ENCODE results near the gene GALNTL6.
"Not testable (repeated sequence)": the region's sequence is repeated elsewhere in the genome, so short reads cannot be mapped to it uniquely, and the experiment has no call there.

Gene GALNTL6

GRCh38 chr4:172962564-172963353 is 1149.6 kb downstream of the GALNTL6 start:
- no peak for DNase-seq

DNA sequence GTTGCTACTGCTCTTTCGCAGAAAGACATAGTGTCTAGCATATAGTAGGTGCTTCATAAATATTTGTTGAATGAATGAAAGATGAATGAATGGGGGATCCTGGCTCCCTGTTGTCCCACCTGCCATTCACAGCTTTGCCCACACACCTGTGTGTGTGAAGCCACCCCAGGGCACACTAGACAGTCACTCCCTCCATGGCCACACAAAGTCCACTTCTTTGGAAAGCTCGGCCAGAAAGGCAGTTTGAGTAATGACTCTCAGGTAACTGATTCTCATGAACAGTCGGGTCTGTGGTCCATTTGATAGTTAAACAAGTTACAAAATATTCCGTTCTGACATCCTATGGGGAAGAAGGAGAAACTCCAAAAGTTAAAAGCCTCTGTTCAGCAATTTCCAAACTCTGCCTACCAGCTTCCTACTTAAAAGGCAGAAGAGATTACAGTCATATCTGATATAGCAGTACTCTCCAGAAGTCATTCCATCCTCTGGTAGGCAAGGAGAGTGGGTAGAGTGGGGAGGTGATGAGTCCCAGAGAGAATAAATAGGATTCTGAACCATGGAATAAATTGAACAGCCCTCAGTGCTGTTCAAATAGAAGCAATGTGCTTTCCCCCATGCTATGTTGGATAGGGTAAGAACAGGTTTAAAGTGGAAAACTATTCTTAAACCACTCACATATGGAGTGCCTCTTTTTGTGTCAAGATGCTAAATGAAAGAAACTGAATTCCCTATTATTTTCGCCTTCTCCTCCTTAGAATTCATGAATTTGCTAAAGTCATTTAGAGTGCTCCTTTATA is 1150.5 kb downstream of the GALNTL6 start:
- no peak for DNase-seq

- not testable (repeated sequence) for DNase-seq
Measured at GRCh38 chr4:172970189-172970588, 1157.0 kb downstream of the GALNTL6 start.

GRCh38 chr4:172974586-172974985 is 1161.4 kb downstream of the GALNTL6 start:
- no peak for DNase-seq

- no peak for DNase-seq
Measured at GRCh38 chr4:172975651-172976229, 1162.5 kb downstream of the GALNTL6 start.

- not testable (repeated sequence) for DNase-seq
Measured at GRCh38 chr4:172977491-172978041, 1164.4 kb downstream of the GALNTL6 start.

DNA sequence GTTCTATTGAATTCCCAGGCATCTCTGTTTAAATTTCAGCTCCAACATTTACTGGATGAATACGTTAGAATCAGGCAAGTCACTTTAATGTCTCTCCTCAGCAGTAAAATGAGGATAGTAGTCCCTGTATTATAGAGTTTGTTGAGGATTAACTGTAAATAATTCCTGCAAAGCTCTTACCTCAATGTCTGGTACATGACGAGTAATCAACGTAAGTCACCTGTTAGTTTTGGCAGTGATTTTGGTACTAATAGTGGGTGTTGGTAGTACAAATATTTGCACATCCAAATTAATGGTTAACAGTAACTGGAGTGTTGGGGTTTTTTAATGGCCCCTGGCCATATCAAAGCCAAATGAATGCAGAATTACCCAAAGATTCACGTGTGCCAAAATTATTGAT is 1165.6 kb downstream of the GALNTL6 start:
- no peak for DNase-seq

DNA sequence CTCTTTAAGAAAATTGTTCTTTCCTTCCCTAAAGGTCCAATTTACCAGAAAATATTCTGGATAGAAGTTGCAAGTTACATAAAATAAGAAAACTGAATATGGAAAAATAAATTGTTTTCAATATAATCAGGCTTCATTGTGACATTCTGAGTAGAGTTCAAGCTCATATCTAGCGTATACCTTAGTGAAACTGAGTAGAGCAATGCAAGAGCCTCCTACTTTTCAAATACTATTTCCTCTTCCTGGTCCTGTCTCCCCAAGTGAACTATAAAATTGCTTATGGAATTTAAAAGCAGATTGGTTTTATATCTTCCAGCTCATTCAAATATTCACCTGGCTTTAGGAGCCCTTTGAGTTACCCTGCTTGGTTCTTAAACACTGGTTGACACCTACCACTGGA is 1166.1 kb downstream of the GALNTL6 start:
- no peak for DNase-seq

DNA sequence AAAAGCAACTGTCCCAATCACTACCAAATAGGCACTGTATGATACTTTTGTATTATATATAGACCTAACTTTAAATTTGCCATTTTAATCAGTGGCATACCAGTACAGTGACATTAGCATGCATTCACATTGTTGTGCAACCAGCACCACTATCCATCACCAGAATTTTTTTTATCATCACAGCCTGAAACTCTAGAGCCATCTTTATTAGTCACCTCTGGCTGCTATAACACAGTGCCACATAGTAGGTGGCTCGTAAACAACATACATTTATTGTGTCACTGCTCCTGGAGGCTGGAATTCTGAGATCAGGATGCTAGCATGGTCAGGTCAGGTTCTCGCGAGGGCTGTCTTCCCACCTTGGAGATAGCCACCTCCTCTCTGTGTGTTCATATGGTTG is 1167.0 kb downstream of the GALNTL6 start:
- DNase-seq = no peak

DNA sequence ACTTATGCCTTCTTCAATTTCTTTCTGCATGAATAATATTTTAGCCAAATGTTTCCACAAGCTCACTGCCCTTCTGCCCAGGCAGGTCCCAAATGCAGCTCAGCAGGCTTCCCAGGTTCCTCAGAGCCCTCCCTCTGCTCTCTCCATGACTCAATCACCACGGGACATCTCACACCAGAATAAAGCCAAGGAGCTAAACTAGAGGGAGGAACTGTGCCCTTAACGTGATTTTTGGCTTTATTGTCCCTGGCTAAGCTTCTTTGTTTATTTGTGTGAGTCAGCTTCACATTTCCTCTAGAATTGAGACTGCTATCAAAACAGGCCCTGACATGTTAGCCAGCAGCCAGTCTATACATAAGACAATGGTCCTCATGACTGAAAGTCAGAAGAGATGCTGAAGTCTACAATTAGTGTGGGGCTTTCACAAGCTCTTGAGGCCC is 1169.0 kb downstream of the GALNTL6 start:
- no peak for DNase-seq

DNA sequence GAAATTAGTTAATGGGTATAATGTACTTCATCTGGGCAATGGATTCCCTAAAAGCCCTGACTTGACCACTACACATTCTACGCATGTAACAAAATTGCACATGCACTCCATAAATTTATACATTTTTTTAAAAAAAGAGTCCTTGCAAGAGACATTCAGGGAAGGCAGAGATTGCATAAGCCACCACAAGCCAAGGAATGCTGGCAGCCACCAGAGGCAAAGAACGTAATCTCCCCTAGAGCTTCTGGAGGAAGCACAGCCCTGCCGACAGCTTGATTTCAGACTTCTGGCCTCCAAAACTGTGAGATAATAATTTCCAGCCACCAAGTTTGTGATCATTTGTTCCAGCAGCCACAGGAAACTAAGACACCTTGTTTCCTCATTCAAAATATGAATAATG is 1169.8 kb downstream of the GALNTL6 start:
- no peak for DNase-seq

GRCh38 chr4:172983631-172984030 is 1170.4 kb downstream of the GALNTL6 start:
- no peak for DNase-seq

GRCh38 chr4:172985552-172985951 is 1172.3 kb downstream of the GALNTL6 start:
- no peak for DNase-seq

GRCh38 chr4:172986114-172986513 is 1172.9 kb downstream of the GALNTL6 start:
- DNase-seq = no peak

DNA sequence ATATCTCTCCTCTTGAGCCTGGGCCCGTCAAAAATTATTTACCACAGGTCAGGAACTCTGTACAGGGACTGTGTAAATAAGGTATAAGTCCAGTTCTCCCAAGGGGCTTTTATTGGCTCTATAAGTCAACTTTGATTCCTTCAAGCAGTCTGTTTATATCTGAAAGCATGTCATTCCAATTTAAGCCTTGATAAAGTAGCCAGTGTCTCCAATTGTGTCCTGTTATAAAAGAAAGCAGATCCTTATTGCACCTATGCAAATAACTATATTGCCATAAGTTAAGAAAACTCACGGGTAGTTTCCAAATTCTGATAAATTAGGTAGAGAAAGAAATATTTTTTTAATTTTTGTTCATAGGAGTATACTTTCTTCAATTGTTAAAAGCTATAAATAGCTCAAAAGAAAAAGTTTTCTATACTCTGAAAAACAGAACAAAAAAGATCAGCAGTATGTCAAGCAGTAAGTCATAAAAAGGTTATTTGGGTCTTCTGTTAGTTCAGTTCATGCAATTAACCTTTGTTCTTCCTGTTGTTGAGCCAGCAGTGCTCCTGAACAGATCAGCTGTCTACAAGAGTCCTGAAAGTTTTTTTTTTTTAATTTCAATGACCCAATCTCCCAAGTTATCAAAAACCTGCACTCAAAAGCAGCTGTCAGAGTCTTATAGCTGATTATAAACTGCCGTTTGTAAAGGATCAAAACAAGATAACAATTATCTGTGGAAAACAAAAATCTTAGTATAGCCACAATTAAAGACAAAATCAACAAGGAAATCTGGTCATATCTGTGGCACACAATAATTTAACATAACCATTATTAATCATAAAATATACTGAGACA is 1177.0 kb downstream of the GALNTL6 start:
- no peak for DNase-seq

DNA sequence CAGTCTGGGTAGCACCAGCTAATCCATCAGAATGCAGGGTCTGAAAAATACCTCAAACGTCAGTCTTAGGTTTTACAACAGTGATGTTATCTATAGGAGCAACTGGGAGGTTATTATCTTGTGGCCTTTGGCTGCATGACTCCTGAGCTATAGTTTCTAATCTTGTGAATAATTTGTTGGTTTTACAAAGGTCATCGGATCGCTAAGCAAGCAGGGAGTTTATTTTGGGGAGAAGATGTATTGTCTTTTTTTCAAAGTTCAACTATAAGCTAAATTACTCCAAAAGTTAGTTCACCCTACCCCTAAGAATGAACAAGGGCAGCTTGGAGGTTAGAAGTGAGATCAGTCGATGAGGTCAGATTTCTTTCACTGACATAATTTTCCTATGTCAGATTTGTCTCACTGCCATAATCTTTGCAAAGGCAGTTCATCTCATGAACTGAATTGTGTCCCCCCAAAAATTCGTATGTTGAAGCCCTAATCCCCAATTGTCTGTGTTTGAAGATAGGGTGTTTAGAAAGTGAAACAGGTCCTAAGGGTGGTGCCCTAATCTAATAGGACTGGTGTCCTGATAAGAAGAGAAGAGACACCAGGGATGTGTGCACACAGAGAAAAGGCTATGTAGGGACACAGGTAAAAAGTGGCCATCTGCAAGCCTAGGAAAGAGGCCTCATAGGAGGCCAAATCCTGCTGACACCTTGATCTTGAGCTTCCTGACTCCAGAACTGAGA is 1179.6 kb downstream of the GALNTL6 start:
- no peak for DNase-seq

- no peak for DNase-seq
Measured at GRCh38 chr4:172995161-172995560, 1182.0 kb downstream of the GALNTL6 start.

DNA sequence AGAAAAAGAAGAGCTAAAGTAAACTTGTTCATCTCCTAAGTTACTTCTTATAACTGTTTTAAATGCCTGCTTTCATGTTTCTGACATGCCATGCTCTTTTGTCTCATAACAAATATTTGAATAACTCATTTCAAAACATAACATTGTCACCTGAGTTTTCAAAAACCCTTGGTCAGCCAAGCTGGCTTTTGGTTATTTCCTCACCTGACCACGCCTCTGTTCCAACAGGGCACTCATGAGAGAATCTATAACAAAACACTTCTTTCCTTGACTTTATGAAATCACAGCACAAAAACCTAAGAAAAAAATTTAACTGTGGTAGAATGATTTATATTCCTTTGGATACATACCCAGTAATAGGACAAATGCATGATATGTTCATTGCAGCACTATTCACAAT is 1182.5 kb downstream of the GALNTL6 start:
- DNase-seq = no peak

DNA sequence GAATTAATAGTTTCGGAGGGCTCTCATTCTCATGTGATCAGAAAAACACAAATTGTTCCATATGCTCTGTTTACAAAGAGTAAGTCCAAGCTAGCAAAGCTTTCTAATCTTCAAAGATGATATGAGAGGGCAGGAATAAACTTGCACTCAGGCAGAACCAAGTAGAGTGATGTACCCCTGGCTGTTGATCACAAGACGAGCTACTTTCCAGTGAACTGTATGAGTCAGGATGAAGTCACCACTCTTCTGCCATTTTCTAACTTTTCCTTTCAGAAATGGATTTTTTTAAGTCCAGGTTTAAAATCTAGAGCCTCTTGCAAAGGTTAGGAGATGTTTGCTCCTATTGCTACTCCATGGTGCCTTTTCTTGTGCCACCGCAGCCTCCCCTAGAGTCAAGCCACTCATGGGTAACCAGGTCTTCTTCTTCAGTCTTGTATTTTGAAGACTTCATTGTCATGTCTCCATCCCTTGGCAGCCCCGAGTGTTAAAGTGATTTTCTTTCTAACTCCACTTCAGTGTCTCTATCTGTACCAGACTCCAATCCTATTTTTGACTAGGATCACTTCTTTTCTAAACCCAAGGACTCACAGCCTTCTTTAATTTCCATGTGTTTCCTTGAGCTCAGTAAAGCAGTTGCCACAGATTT is 1183.5 kb downstream of the GALNTL6 start:
- DNase-seq = no peak

DNA sequence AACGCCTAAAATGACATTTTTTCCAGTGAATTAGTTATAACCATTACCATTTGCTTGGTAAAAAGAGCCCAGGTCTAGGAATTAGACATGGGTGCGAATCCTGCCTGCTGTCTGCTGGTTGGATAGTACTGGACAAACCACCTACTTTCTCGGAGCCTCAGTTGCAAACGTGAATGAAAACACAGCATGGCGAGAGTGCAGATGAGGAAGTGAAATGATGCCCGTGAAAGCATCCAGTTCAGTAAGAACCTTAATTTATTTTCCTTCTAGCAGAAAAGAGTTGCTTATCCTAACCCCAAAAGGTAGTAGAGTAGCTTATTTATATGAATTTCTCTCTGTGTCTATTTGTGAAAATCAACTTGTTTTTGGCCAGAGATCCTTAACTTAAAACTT is 1184.0 kb downstream of the GALNTL6 start:
- DNase-seq = no peak

DNA sequence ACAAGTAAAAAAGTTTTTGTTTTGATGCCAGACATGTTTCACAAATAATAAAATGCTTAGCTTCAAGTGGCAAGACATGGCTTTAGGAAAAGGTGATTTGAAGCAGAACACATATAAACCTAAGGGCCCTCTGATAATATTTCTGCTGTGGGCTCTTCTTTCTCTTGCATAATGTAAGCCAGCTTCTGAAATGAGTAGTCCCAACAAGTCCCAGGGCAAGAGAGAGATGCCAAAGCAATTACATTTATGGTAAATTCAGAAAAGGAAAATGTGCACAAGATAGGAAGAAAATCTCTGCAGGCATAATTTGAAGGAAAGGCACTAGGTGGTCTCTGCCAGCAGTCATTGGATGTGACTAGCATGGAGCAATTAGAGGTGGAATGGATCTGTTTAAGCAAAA is 1184.7 kb downstream of the GALNTL6 start:
- no peak for DNase-seq

Data from central memory CD4-positive, alpha-beta T cell (primary cell).